UCSD-AML1 (cell line): ENCODE results near the gene KRTAP10-7.
"Not testable (repeated sequence)": the region's sequence is repeated elsewhere in the genome, so short reads cannot be mapped to it uniquely, and the experiment has no call there.

Experiments
- DNase-seq: peaks from one replicate; lab custom pipeline; 2025; ENCODE audit not compliant: unreplicated experiment; lab: John Stamatoyannopoulos, UW

KRTAP10-7 gene

DNA sequence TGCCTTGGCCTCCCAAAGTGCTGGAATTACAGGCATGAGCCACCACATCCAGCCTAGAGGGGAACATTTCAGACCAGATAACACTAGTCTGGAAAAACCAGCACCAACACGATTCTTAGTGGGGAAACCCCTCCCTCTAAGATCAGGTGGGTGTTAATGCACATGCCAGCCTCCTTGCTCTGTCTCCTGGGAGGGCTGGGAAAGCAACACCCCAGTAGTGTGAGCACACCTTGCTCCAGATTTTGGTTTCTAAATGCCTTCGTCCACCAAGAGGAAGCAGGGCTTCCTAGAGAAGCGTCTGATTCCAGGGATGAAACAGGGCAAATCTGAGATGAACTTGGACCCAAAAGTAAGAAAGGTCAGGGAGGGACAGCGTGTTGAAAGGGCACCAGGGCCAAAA, 29.1 kb upstream of the KRTAP10-7 start:
- no peak for DNase-seq

DNA sequence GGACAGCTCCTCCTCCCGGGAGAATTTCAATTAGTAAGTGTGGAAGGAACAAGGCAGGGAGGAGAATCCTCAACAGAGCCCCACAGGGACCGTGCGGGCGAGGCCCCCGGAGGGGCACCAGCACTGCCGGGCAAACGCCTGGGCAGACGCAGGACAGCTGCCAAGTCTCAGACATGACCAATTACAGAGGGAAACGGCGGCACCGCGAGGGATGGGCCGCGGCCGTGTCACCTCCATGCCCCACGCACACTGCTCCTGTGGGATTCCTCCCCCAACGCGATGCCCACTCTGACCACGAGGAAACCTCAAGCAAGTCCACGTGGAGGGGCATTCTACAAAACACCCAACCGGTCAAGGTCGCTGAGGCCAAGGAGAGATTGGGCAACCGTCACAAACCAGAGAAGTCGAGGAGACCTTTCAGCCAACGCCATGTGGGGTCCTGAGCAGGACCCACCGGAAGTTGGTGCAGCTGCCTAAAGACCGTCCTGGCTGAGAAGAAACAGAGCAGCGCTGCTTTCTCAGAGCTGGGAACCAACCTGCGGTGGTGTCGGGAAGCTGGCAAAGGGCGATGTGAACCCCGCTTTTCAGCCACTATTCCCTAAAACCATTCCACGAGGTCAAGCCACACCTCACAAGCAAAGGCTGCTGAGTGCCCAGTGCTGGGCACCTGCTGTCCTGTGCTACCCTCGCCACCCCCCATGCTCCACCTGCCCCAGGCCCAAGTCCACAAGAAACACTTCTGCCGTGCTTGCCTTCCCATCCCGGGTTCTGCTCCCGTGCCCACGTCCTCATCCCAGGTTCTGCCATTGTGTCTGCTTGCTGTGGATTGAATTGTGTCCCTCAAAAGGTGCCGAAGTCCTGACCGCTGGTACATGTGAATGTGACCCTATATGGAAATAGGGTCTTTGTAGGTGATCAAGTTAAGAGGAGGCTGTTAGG, 28.3 kb upstream of the KRTAP10-7 start:
- DNase-seq, result no peak

DNA sequence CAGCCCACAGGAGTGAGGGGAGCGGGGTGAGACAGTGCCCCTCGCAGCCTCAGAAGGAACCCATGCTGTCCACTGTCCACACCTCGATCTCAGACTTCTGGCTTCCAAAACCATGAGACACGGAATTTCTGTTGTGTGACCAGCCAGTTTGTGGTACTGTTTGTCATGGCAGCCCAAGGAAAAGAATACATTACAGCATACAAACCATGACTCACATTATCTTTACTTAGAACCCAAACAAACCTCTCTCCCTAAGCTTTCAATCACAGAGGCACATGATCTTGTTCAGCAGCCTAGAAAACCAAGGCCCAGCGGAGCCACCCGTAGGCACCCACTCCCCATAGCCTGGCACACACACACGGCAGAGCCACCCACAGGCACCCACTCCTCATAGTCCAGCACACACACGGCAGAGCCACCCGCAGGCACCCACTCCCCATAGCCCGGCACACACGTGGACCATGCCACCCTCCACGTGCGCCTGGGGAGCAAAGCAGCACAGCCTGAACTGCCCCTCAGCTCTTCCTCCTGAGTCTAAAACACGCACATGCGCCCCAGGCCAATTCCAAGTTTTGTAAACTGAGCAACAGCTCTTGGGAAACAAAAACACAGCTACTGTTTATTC, 27.3 kb upstream of the KRTAP10-7 start:
- DNase-seq, result no peak

DNA sequence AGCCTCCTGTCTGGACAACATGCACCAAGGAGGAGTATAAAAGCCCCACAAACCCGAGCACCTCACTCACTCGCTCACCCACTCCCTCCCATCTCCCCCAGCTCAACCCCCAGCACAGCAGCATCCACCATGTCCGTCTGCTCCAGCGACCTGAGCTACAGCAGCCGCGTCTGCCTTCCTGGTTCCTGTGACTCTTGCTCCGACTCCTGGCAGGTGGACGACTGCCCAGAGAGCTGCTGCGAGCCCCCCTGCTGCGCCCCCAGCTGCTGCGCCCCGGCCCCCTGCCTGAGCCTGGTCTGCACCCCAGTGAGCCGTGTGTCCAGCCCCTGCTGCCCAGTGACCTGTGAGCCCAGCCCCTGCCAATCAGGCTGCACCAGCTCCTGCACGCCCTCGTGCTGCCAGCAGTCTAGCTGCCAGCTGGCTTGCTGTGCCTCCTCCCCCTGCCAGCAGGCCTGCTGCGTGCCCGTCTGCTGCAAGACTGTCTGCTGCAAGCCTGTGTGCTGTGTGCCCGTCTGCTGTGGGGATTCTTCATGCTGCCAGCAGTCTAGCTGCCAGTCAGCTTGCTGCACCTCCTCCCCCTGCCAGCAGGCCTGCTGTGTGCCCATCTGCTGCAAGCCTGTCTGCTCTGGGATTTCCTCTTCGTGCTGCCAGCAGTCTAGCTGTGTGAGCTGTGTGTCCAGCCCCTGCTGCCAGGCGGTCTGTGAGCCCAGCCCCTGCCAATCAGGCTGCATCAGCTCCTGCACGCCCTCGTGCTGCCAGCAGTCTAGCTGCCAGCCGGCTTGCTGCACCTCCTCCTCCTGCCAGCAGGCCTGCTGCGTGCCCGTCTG, 26.6 kb upstream of the KRTAP10-7 start, which contains the start of gene KRTAP10-4:
TSS of gene KRTAP10-4 (plus strand) at position 100 of the 827 bp plus-strand sequence. CDS start at position 130, 30 bp downstream.
- DNase-seq, result not testable (repeated sequence)

DNA sequence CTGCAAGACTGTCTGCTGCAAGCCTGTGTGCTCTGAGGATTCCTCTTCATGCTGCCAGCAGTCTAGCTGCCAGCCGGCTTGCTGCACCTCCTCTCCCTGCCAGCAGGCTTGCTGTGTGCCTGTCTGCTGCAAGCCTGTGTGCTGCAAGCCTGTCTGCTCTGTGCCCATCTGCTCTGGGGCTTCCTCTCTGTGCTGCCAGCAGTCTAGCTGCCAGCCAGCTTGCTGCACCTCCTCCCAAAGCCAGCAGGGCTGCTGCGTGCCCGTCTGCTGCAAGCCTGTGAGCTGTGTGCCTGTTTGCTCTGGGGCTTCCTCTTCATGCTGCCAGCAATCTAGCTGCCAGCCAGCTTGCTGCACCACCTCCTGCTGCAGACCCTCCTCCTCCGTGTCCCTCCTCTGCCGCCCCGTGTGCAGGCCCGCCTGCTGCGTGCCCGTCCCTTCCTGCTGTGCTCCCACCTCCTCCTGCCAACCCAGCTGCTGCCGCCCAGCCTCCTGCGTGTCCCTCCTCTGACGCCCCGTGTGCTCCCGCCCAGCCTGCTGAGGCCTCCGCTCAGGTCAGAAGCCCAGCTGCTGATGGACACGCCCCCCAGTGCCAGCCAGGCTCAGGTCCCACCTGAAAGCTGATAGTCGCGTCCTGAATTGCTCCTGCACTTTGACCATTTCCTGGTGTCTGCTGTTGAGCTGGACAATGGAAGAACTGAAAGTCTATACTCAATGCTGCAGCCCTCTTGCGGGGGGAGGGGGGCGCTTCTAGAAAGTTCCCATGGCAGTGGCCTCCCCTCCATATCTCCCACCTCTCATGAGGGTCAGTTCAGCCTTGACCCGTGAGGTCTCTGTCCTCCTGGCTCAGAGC, 25.7 kb upstream of the KRTAP10-7 start:
- no peak for DNase-seq

DNA sequence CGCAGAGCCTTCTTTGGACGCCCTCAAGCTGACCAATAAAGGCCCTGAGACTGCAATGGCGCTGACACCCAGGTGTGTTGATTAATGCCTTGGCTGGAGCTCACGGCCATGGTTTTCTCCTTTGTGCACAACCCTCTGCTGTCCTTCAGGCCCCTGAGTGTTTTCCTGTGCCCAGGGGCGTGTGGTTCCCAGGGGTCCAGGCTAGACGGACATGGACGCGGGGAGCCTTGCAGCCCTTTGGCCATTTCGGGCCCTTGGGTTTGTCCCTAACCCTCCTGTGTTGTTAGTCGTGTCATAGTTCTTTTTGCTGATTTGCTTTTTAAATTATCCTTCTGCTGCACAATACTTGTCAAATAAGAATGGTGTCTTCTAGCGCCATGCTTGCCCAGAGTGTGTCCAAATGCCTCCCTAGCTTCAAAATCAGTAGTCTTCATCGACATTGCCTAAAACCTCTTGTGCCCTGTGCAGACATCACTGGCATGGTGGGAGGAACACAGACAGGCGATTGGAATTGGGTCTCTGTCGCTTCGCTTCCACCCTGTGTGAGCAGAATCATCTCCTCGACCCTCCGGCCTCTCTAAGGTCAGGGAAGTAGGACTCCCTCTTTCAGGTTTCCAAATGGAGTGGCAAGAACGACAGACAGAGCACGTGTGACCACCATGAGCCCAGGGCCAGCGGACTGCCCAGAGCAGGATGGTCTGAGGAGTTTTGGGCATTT, 24.9 kb upstream of the KRTAP10-7 start:
- no peak for DNase-seq

DNA sequence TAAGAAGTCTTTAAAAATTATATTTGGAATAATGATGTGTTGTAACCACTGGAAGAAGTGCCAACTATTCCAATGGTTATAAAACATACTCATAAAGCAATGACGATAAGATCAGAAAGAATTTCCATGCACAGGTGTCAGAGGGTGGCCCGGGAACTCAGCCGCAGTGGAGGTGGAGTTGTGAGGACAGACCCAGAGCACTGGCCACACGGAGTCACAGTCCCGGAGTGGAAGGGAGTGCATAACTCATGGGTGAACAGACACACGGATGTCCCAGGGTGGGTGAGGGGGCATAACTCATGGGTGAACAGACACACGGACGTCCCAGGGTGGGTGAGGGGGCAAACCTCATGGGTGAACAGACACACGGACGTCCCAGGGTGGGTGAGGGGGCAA, 24.4 kb upstream of the KRTAP10-7 start:
- DNase-seq, result no peak

DNA sequence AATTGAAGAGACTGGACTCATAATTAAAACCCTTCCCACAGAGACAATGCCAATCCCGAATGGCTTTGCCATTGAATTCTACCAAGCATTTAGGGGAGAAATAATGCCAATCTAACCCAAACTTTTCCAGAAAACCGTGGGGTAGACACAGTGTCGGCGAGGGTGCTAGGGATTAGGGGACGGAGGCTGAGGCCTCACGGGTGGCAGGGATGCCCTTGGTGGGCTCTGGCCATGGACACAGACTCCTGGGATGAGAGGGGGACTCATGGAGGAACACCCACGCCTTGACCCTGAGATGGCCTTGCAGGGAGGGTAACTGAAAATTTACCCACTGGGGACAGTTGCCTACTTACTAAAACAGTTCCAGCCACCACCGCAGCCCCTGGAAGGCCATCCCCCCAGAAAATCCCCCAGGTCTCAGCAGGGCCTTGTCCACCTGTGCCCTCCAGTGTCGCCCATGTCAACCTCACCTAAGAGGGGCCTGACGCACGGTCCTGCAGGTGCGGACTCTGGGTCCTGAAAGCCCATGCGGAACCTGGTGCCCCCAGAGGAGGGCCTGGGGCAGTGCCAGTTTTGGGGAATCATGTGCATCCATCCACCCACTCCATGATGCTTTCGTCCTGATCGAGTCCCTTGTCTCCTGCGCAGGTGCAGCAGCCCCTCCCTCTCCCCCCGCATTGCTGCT, 21.9 kb upstream of the KRTAP10-7 start:
- DNase-seq, result no peak

DNA sequence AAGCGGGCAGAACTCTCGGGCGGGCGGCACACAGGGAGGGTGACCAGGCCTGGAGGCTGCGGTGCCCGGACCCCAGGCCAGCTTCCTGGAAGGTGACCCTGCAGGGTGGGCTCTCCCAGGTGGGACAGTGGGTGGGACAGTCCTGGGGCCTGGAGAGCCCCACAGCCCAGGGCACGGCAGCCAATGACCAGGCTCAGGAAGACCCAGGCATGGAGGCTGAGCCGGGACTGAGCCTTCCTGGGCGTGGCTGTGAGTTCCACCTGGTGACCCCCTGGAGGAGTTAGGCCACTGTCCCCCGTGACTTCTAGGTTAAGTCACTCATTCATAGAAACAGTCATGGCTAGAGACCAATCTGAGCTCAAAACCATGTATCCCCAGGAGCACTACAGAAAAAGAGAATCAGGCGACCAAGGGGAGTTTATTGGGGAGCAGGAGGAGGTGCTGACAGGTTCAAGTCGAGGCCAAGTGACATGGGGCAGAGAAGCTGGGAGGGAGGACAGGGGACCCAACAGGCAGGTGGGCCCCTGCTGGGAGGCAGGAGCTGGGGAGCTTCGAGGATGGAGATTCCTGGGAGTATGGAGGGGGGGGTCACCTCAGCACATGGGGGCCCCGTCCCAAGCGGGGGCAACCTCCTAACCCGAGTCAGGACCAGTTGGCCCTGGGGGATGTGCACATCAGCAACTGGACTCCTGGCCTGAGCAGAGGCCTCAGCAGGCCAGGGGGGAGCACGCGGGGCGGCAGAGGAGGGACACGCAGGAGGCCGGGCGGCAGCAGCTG, 21.2 kb upstream of the KRTAP10-7 start:
- DNase-seq, result no peak

DNA sequence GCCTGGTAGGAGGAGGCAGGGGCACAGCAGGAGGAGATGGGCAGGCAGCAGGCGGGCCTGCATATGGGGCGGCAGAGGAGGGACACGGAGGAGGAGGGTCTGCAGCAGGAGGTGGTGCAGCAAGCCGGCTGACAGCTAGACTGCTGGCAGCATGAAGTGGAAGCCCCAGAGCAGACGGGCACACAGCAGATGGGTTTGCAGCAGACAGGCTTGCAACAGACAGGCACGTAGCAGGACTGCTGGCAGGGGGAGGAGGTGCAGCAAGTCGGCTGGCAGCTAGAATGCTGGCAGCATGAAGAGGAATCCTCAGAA, 20.6 kb upstream of the KRTAP10-7 start:
- no peak for DNase-seq

DNA sequence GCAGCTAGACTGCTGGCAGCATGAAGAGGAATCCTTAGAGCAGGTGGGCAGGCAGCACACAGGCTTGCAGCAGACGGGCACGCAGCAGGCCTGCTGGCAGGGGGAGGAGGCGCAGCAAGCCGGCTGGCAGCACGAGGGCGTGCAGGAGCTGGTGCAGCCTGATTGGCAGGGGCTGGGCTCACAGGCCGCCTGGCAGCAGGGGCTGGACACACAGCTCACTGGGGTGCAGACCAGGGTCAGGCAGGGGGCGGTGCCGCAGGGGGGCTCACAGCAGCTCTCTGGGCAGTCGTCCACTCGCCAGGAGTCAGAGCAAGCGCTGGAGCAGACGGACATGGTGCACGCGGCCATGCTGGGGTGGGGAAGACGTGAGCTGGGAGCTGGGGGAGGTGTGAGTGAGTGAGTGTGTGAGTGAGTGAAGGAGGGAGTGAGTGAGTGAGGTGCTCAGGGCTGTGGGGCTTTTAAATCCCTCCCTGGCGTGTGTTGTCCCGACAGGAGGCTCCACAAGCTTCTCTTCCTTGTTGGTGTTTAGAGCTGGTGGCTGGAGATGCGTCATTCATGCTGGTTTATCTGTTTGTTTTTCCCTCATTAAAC, 20.1 kb upstream of the KRTAP10-7 start, which contains the start of gene KRTAP10-5:
TSS of gene KRTAP10-5 (minus strand) at position 374 of the 591 bp plus-strand sequence. CDS start at position 348, 26 bp downstream.
- not testable (repeated sequence) for DNase-seq

DNA sequence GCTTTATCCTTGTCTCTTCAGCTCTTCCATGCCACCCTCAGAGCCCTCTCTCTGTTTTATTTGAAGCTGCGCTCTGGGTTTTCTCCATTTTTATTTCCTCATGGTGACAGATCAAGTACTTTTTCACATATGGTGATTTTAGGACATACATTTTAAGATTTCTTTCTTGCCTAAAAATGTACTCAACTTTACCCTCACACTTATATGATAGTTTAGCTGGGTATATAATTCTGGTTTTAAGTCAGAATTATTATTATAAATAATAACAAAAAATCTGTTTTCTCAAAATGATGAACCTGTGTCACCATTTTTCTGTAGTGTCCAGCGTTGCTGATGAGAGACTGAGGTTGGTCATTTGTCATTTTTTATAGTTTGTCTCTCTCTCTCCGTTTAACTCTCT, 19.2 kb upstream of the KRTAP10-7 start:
- DNase-seq, result no peak

DNA sequence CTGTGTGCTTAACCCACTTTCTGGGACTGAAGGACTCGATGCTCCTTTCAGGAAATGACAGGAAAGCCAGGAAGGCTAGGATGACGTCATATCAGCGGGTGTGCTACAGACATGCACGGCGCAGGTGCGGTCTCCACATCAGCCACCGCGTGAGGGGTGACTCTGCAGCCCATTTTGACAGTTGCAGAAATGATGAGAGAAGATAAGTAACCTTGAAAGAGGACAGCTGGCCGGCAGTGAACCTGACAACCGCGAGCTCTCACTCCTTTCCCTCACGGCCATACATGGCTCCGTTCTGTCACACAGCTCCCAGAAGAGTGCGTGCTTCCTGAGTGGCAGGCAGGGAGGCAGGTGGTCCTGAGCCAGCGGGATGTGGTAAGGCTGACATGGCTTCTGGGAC, 18.3 kb upstream of the KRTAP10-7 start:
- DNase-seq, result no peak

DNA sequence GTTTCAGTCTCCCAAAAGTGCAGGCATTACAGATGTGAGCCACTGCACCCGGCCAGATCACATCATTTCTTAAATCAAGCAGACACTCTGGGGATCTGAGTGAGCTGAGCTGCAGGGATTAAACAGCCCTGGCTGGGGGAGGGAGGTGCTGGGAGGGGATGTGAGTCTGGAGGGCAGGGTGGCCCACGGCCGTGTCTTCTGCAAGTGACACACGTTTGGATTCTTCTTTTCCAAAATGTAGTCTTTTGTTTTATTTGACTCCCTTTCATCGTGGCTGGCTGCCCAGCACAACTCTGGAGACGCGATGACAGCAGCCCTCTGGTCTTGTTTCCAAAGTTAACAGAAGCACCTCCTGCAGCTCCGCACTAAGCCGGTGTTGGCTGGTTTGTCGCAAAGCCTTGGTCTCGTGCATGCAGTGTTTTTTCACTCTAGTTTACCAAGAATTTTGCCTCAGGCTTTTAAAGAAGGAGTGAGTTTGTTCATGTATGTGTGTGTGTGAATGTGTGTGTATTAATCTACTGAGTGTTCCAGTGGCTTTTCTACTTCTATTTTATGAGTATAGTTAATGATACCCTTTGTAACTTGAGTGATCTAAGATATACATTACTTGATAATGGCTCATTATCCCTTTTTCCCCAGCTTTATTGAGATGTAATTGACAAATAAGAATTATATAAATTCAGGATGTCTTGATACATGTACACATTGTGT, 17.2 kb upstream of the KRTAP10-7 start:
- no peak for DNase-seq

DNA sequence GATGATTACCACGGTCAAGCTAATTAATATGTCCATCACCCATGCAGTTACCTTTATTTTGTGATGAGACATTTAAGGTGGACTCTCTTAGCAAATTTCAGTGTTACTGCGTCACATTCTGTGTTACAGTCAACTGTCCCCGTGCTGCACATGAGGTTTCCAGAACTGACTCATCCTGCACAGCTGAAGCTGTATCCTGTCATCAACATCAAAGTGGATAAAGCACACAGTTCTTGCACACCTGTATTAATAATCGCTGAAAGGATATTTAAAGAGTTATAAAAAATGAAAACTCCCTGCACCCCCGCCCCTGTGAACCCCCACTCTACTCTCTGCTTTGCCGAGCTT, 16.6 kb upstream of the KRTAP10-7 start:
- DNase-seq, result no peak

DNA sequence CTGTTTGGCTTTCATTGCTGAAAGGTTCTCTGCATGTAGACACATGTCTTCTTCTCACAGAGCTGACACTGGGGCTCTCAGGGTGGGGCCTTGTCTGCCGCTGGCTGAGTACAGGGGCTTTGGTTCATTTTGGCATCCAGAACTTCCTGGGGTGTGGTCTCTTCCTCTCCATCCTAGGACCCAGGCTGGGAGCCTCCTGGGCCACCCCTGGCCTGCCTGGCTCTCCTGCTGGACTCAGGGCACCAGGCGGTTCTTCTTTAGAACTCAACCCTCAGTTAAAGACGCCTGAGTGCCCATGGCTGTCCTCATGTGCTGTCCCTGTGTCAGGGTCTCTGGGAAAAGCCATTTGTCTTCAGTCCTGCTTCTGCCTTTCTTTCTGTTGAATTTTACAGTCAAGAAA, 14.5 kb upstream of the KRTAP10-7 start:
- DNase-seq, result no peak

DNA sequence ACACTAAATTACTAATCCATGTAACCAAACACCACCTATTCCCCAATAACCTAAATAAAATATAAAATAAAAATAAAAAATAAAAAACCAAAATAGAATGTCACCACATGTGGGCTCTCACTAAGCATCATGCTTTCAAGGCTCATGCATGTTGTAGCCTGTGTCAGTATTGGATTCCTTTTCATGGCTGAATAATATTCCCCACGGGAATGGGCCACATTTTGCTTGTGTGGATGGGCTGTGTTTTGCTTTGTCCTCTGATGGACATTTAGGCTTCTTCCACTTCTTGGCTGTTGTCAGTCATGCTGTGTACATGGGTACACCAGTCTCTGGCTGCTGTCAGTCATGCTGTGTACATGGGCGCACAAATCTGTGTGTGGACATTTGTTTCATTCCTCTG, 11.3 kb upstream of the KRTAP10-7 start:
- DNase-seq, result no peak
